Measurements from ENCODE around the gene VWA3A. TPM values are rescaled to one million over a fixed set of nuclear protein-coding genes. Genes with fewer than 3 reads are reported as not detected.
"Not testable (repeated sequence)": the region's sequence is repeated elsewhere in the genome, so short reads cannot be mapped to it uniquely, and the experiment has no call there.

VWA3A gene
- polyA plus RNA-seq, 1 donor: 4.1 TPM

GRCh38 chr16:22139008-22139407, 46.7 kb downstream of the VWA3A start:
- DNase-seq: no peak

- no peak for DNase-seq
Observed at GRCh38 chr16:22139732-22140131, 47.4 kb downstream of the VWA3A start.

GRCh38 chr16:22141767-22142166, 49.4 kb downstream of the VWA3A start:
- DNase-seq: no peak

- DNase-seq: no peak
Observed at GRCh38 chr16:22144520-22144919, 52.2 kb downstream of the VWA3A start.

GRCh38 chr16:22147853-22148252, 55.5 kb downstream of the VWA3A start:
- no peak for DNase-seq

- no peak for DNase-seq
Observed at GRCh38 chr16:22151246-22151998, 59.1 kb downstream of the VWA3A start.

GRCh38 chr16:22152316-22152715, 60.0 kb downstream of the VWA3A start:
- no peak for DNase-seq

- not testable (repeated sequence) for DNase-seq
Observed at GRCh38 chr16:22153078-22153477, 60.7 kb downstream of the VWA3A start.

GRCh38 chr16:22161401-22161800, 69.1 kb downstream of the VWA3A start:
- DNase-seq: no peak

- peak; percentile 44 for DNase-seq
Observed at GRCh38 chr16:22161999-22162655, 69.8 kb downstream of the VWA3A start, which contains the start of gene SDR42E2. Gene SDR42E2, plus strand, starts transcription at chr16:22162506. Its CDS starts 3,077 bp downstream, at chr16:22165583.

GRCh38 chr16:22162656-22163009, 70.3 kb downstream of the VWA3A start:
- no peak for DNase-seq

- no peak for DNase-seq
Observed at GRCh38 chr16:22163806-22164205, 71.5 kb downstream of the VWA3A start.

GRCh38 chr16:22164482-22164881, 72.1 kb downstream of the VWA3A start:
- no peak for DNase-seq

- DNase-seq: no peak
Observed at GRCh38 chr16:22165508-22166285, 73.4 kb downstream of the VWA3A start.

- no peak for DNase-seq
Observed at GRCh38 chr16:22171953-22172352, 79.6 kb downstream of the VWA3A start.

- not testable (repeated sequence) for DNase-seq
Observed at GRCh38 chr16:22172642-22173041, 80.3 kb downstream of the VWA3A start.

- DNase-seq: no peak
Observed at GRCh38 chr16:22174642-22175041, 82.3 kb downstream of the VWA3A start.

GRCh38 chr16:22177968-22178930, 85.9 kb downstream of the VWA3A start:
- DNase-seq: no peak

- no peak for DNase-seq
Observed at GRCh38 chr16:22181426-22181825, 89.1 kb downstream of the VWA3A start.

GRCh38 chr16:22181843-22182242, 89.5 kb downstream of the VWA3A start:
- no peak for DNase-seq

- DNase-seq: no peak
Observed at GRCh38 chr16:22183335-22183734, 91.0 kb downstream of the VWA3A start.

All from left kidney (tissue), 2 donors.